Endothelial cell of umbilical vein (primary cell): ENCODE results near the gene PINK1. TPM values are rescaled to one million over a fixed set of nuclear protein-coding genes. Genes with fewer than 3 reads are reported as not detected.

ENCODE experiments used
- BruUV-seq: library from RNA; stranded (reverse); fragments of 400-500 nt; replicated peaks from 2 replicates; lab custom pipeline; 2021; lab: Mats Ljungman, UMichigan
- CTCF ChIA-PET: fragments of 300-600, 350-600 bp; sonication (Branson Sonifier 250); formaldehyde crosslinking; loops from one replicate; lab custom pipeline; 2021; ENCODE audit warnings: antibody characterized with exemption, inconsistent platforms; lab: Charles Lee
- POLR2A ChIA-PET: fragments of 300-600, 350-600 bp; sonication (Branson Sonifier 250); formaldehyde crosslinking; loops from one replicate; lab custom pipeline; 2021; ENCODE audit warnings: antibody characterized with exemption, inconsistent platforms; lab: Charles Lee
- DNase-seq: peaks from one replicate; pipeline ENCODE4 v3.0.0-alpha.2; 2011; ENCODE audit warnings: low read depth, low spot score
- FAIRE-seq: peaks from 2 replicates; lab custom pipeline; 2011; peaks lifted over from hg19 to GRCh38; lab: Jason Lieb, UNC
- H2AFZ ChIP-seq: 2 replicates; pipeline ENCODE4 v1.6.0; 2012; ENCODE audit warnings: low read depth, low read length, control low read depth, inconsistent platforms
- H3K27ac ChIP-seq: 2 replicates; pipeline ENCODE4 v1.5.1; 2011; ENCODE audit warnings: low read depth, mild to moderate bottlenecking, control low read depth, low read length, moderate library complexity; ENCODE audit not compliant: insufficient read depth
- H3K27me3 ChIP-seq, 2 experiments: 2 replicates each; pipeline versions ENCODE4 v1.6.0 to v1.6.1; 2011; ENCODE audit warnings: low read length in 2 of 2, mixed read lengths in 1 of 2; ENCODE audit not compliant: control insufficient read depth in 2 of 2, insufficient read depth in 2 of 2
- H3K36me3 ChIP-seq, 2 experiments: 2 replicates in 1 of 2; 3 replicates in 1 of 2; pipeline ENCODE4 v1.5.1; 2011; ENCODE audit warnings: low read length in 2 of 2, mild to moderate bottlenecking in 1 of 2, moderate library complexity in 1 of 2; ENCODE audit not compliant: control insufficient read depth in 2 of 2, insufficient read depth in 2 of 2; ENCODE audit errors: extremely low read depth in 1 of 2
- H3K4me1 ChIP-seq: 3 replicates; pipeline ENCODE4 v1.5.1; 2011; ENCODE audit warnings: mild to moderate bottlenecking, low read length; ENCODE audit not compliant: control insufficient read depth, insufficient read depth; ENCODE audit errors: extremely low read depth
- H3K4me2 ChIP-seq: 2 replicates; pipeline ENCODE4 v1.6.1; 2011; ENCODE audit warnings: low read length, control low read depth, mixed read lengths; ENCODE audit not compliant: insufficient read depth
- H3K4me3 ChIP-seq, 3 experiments: fragments of 200-600 bp in 1 of 3; sonication (generic), shearing (Covaris generic) in 1 of 3; replicated peaks in 1 of 3; 2 replicates each; pipeline ENCODE4 v1.5.1; 2011 to 2016; ENCODE audit warnings: control low read depth in 3 of 3, low read length in 3 of 3, mild to moderate bottlenecking in 2 of 3, inconsistent platforms in 1 of 3, low read depth in 1 of 3, moderate library complexity in 1 of 3; ENCODE audit not compliant: insufficient read depth in 1 of 3
- H3K79me2 ChIP-seq: 2 replicates; pipeline ENCODE4 v1.6.0; 2012; ENCODE audit warnings: low read length, inconsistent platforms; ENCODE audit not compliant: control insufficient read depth, insufficient read depth
- H3K9ac ChIP-seq: replicated peaks from 2 replicates; pipeline ENCODE3; 2011; ENCODE audit warnings: low read length, control low read depth; ENCODE audit not compliant: insufficient read depth; ENCODE audit errors: extremely low read depth
- H3K9me1 ChIP-seq: replicated peaks from 3 replicates; pipeline ENCODE4 v1.6.0; 2011; ENCODE audit warnings: mild to moderate bottlenecking, low read length; ENCODE audit not compliant: control insufficient read depth, insufficient read depth; ENCODE audit errors: extremely low read depth
- H3K9me3 ChIP-seq: replicated peaks from 2 replicates; pipeline ENCODE4 v1.5.1; 2012; ENCODE audit warnings: low read length, inconsistent platforms; ENCODE audit not compliant: control insufficient read depth, insufficient read depth
- H4K20me1 ChIP-seq: replicated peaks from 2 replicates; pipeline ENCODE3; 2011; ENCODE audit warnings: mild to moderate bottlenecking, low read length; ENCODE audit not compliant: control insufficient read depth, insufficient read depth; ENCODE audit errors: extremely low read depth
- CTCF ChIP-seq, 2 donors: IDR thresholded peaks; 1 replicate in 1 of 2; 2 replicates in 1 of 2; pipeline ENCODE4 v1.5.1; 2011; ENCODE audit warnings: low read length in 2 of 2, mild to moderate bottlenecking in 2 of 2, moderate library complexity in 2 of 2, control low read depth in 1 of 2, inconsistent platforms in 1 of 2, low read depth in 1 of 2; ENCODE audit not compliant: insufficient read depth in 1 of 2; ENCODE audit errors: extremely low read depth in 1 of 2
- EZH2 ChIP-seq: IDR thresholded peaks from 2 replicates; pipeline ENCODE4 v1.6.1; 2012; ENCODE audit warnings: borderline replicate concordance, low read depth, mild to moderate bottlenecking, moderate library complexity, low read length, inconsistent platforms; ENCODE audit not compliant: severe bottlenecking
- FOS ChIP-seq: IDR thresholded peaks from 2 replicates; pipeline ENCODE4 v1.6.1; 2011; ENCODE audit warnings: mild to moderate bottlenecking, low read length, moderate library complexity, borderline replicate concordance; ENCODE audit not compliant: insufficient read depth
- GATA2 ChIP-seq: IDR thresholded peaks from 2 replicates; pipeline ENCODE4 v1.7.0; 2011; ENCODE audit warnings: low read depth, mild to moderate bottlenecking, moderate library complexity, mixed read lengths, low read length; ENCODE audit not compliant: insufficient read length, insufficient read depth
- JUN ChIP-seq: IDR thresholded peaks from 2 replicates; pipeline ENCODE4 v1.6.1; 2011; ENCODE audit warnings: borderline replicate concordance, low read depth; ENCODE audit not compliant: insufficient read length, insufficient read depth
- MAX ChIP-seq: IDR thresholded peaks from 2 replicates; pipeline ENCODE4 v1.6.1; 2011; ENCODE audit not compliant: insufficient read depth, insufficient read length
- MYC ChIP-seq: IDR thresholded peaks from one replicate; pipeline ENCODE4 v1.6.1; 2011; ENCODE audit warnings: mild to moderate bottlenecking, low read depth, low read length
- POLR2A ChIP-seq: IDR thresholded peaks from 2 replicates; pipeline ENCODE4 v1.6.1; 2012; ENCODE audit warnings: low read depth, mild to moderate bottlenecking, control low read depth, low read length
- POLR2AphosphoS5 ChIP-seq: IDR thresholded peaks from 2 replicates; pipeline ENCODE4 v1.6.1; 2012; ENCODE audit warnings: low read depth, mild to moderate bottlenecking, control low read depth, low read length, moderate library complexity; ENCODE audit not compliant: insufficient read depth
- dilution Hi-C: fragments of 300-500 bp; cut with MboI; formaldehyde crosslinking; loops from one replicate; pipeline ENCODE4 v1.15.0; 2019; ENCODE audit warnings: low sequenced_read_pairs; ENCODE audit not compliant: extremely low pct_ligation_motif_present
- intact Hi-C: fragments of 100-400 bp; cut with micrococcal nuclease; formaldehyde crosslinking; loops from one replicate; pipeline ENCODE4 v1.10.0; 2022
- polyA plus RNA-seq, 4 experiments: library from polyadenylated mRNA; depleted of rRNA in 3 of 4; stranded (reverse) in 3 of 4; unstranded in 1 of 4; fragments of >200 nt; gene quantifications; 2 replicates each; pipeline versions ENCODE4 v1.2.1 to v1.2.3, GENCODE V29; 2011 to 2012; ENCODE audit warnings: missing spikeins in 1 of 4
- total RNA-seq: library from RNA; stranded (reverse); gene quantifications from 2 replicates; pipeline ENCODE4 v1.2.3, GENCODE V29; 2021

Gene PINK1
- total and polyA plus RNA-seq, 2 donors (not counting 3 experiments of a cell fraction or from before 2014, with no cell fraction given), result 27.3 to 27.9 TPM

GRCh38 chr1:20641975-20642374, 8.7 kb downstream of the PINK1 start:
- Histone ChIP-seq H3K4me1 (no peaks in the 10 kb centered on the region), H3K9ac (no peak overlapping the region), H4K20me1 (no peaks in the 10 kb centered on the region), H3K9me1 (no peaks in the 10 kb centered on the region), H3K4me2 (no peak overlapping the region), H3K27ac (no peak overlapping the region), H3K9me3 (no peaks in the 10 kb centered on the region), H3K36me3 (peaks cover 2 to 28% of the 10 kb centered on the region in 2 experiments), H3K4me3 (no peak overlapping the region), H2AFZ (no peak overlapping the region), H3K79me2 (no peaks in the 10 kb centered on the region), H3K27me3 (no peaks in the 10 kb centered on the region)
- CTCF ChIA-PET, result interaction anchor here (0.5 to 2.3 kb wide), 6 partner anchors 9 to 430 kb away, joined by 3 to 22 read pairs (median 4); no protein-coding TSS in a partner anchor
- no TSS peak for BruUV-seq
- POLR2A ChIA-PET, result no interaction called here
- dilution Hi-C loops (no loop called here), intact Hi-C loops (no loop called here)
- DNase-seq (no peak), FAIRE-seq (no peak)
- TF ChIP-seq MYC (no peak), EZH2 (no peak), POLR2AphosphoS5 (no peak), CTCF (IDR thresholded peaks at IDR 0.05; ENCODE audit: extremely low read depth in 1 of 2, insufficient read depth in 1 of 2, low read depth in 1 of 2, low read length in 2 of 2) (no peak), GATA2 (no peak), JUN (no peak), MAX (no peak), FOS (no peak), POLR2A (no peak)
